ENCODE results near the gene CHST11. TPM values are rescaled to one million over a fixed set of nuclear protein-coding genes. Genes with fewer than 3 reads are reported as not detected.

CHST11 gene
- polyA plus RNA-seq, 1 donor (not counting 4 experiments of a cell fraction or from before 2014, with no cell fraction given): 11.9 TPM

GRCh38 chr12:104788840-104789271 is 332.1 kb downstream of the CHST11 start:
- Histone ChIP-seq H3K4me3 (ENCODE audit: control insufficient read depth in 2 of 3, extremely low read depth in 1 of 3, insufficient read depth in 2 of 3, low read depth in 1 of 3, low read length in 3 of 3) (no peak overlapping the region), H3K9ac (ENCODE audit: control insufficient read depth, extremely low read depth, insufficient read depth, low read length) (no peak overlapping the region), H3K9me3 (ENCODE audit: control insufficient read depth, low read depth, low read length) (no peaks in the 10 kb centered on the region), H4K20me1 (ENCODE audit: control insufficient read depth, extremely low read depth, insufficient read depth, low read length) (no peaks in the 10 kb centered on the region), H3K27ac (ENCODE audit: control insufficient read depth, insufficient read depth, low read length) (no peak overlapping the region), H3K36me3 (ENCODE audit: control insufficient read depth in 2 of 2, extremely low read depth in 1 of 2, insufficient read depth in 2 of 2, low read length in 2 of 2) (no peaks in the 10 kb centered on the region), H2AFZ (ENCODE audit: control insufficient read depth, low read length) (no peak overlapping the region), H3K4me1 (ENCODE audit: control insufficient read depth, extremely low read depth, insufficient read depth, low read length) (peaks cover 14% of the 10 kb centered on the region), H3K4me2 (ENCODE audit: control insufficient read depth, extremely low read depth, insufficient read depth, low read depth, low read length) (no peak overlapping the region), H3K27me3 (ENCODE audit: control insufficient read depth, extremely low read depth, insufficient read depth, low read length) (no peaks in the 10 kb centered on the region), H3K79me2 (ENCODE audit: control insufficient read depth, insufficient read depth, low read length) (no peaks in the 10 kb centered on the region), H3K9me1 (ENCODE audit: control insufficient read depth, extremely low read depth, insufficient read depth, low read length) (no peaks in the 10 kb centered on the region)
- no peak for DNase-seq (ENCODE audit: low read depth, low spot score)
- dilution Hi-C loops (cut with MboI; ENCODE audit: extremely low pct_ligation_motif_present, low sequenced_read_pairs): no loop called here
- TF ChIP-seq, protein P1, sequence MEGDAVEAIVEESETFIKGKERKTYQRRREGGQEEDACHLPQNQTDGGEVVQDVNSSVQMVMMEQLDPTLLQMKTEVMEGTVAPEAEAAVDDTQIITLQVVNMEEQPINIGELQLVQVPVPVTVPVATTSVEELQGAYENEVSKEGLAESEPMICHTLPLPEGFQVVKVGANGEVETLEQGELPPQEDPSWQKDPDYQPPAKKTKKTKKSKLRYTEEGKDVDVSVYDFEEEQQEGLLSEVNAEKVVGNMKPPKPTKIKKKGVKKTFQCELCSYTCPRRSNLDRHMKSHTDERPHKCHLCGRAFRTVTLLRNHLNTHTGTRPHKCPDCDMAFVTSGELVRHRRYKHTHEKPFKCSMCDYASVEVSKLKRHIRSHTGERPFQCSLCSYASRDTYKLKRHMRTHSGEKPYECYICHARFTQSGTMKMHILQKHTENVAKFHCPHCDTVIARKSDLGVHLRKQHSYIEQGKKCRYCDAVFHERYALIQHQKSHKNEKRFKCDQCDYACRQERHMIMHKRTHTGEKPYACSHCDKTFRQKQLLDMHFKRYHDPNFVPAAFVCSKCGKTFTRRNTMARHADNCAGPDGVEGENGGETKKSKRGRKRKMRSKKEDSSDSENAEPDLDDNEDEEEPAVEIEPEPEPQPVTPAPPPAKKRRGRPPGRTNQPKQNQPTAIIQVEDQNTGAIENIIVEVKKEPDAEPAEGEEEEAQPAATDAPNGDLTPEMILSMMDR (optimal IDR thresholded peaks at IDR 0.05 in 1 of 3, IDR thresholded peaks at IDR 0.05 in 1 of 3, conservative IDR thresholded peaks at IDR 0.05 in 1 of 3; ENCODE audit: extremely low read depth in 1 of 3, insufficient read depth in 2 of 3, low read length in 3 of 3): no peak
- no peak for TF ChIP-seq EZH2 (IDR thresholded peaks at IDR 0.05; ENCODE audit: low read length)
- FAIRE-seq: no peak

DNA sequence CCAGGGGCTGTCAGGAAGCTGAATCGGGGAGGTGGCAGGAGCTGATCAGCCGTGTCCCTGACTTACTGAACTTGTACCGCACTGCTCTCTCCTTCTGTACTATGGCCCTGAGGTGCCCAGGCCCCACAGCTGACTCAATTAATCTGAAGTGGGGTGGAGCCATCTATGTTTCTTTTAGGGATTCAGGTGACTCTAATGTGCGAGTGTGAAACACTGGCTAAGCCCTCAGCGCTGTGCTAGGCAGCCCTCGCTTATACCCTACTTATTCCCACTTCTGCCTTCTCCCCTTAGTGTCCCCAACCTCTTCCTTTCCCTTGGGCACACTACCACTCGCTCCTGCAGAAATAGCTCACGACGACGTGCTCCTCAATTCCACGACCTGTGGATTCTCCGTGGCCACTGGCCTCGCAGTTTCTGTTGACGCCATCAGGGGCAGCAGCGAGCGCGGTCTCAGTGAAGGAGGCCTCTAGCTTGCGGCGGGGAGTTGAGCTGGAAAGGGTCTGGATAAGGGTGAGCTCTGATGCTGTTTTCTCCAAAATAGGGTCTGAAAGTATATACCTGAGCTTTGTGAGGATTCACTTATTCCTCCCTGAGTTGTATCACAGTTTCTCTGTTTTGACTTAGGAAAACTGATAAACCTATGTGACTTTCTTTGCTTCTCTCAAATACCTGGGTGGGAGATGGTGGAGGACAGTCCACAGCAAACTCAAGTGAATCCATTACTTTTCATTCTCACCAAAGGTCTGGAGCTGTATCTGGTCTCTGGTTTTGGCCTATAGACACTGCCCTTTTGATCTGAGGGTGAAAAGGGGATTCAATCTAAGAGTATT is 333.8 kb downstream of the CHST11 start:
- H3K4me1 ChIP-seq (ENCODE audit: control insufficient read depth, extremely low read depth, insufficient read depth, low read length): peaks cover 14% of the 10 kb centered on the region
- H3K36me3 ChIP-seq (ENCODE audit: control insufficient read depth in 2 of 2, extremely low read depth in 1 of 2, insufficient read depth in 2 of 2, low read length in 2 of 2): no peaks in the 10 kb centered on the region
- H3K9me3 ChIP-seq (ENCODE audit: control insufficient read depth, low read depth, low read length): no peaks in the 10 kb centered on the region
- H3K27ac ChIP-seq (ENCODE audit: control insufficient read depth, insufficient read depth, low read length): no peak overlapping the region
- H4K20me1 ChIP-seq (ENCODE audit: control insufficient read depth, extremely low read depth, insufficient read depth, low read length): no peaks in the 10 kb centered on the region
- H3K4me2 ChIP-seq (ENCODE audit: control insufficient read depth, extremely low read depth, insufficient read depth, low read depth, low read length): no peak overlapping the region
- no peak for FAIRE-seq
- H3K4me3 ChIP-seq (ENCODE audit: control insufficient read depth in 2 of 3, extremely low read depth in 1 of 3, insufficient read depth in 2 of 3, low read depth in 1 of 3, low read length in 3 of 3): no peak overlapping the region
- no peak for DNase-seq (ENCODE audit: low read depth, low spot score)
- no peaks in the 10 kb centered on the region for H3K27me3 ChIP-seq (ENCODE audit: control insufficient read depth, extremely low read depth, insufficient read depth, low read length)
- TF ChIP-seq, protein P1 (optimal IDR thresholded peaks at IDR 0.05 in 1 of 3, IDR thresholded peaks at IDR 0.05 in 1 of 3, conservative IDR thresholded peaks at IDR 0.05 in 1 of 3; ENCODE audit: extremely low read depth in 1 of 3, insufficient read depth in 2 of 3, low read length in 3 of 3): peak; percentile 61 to 69 (median 67)
- no peak for TF ChIP-seq EZH2 (IDR thresholded peaks at IDR 0.05; ENCODE audit: low read length)
- no peak overlapping the region for H2AFZ ChIP-seq (ENCODE audit: control insufficient read depth, low read length)
- H3K9me1 ChIP-seq (ENCODE audit: control insufficient read depth, extremely low read depth, insufficient read depth, low read length): no peaks in the 10 kb centered on the region
- H3K79me2 ChIP-seq (ENCODE audit: control insufficient read depth, insufficient read depth, low read length): no peaks in the 10 kb centered on the region
- no peak overlapping the region for H3K9ac ChIP-seq (ENCODE audit: control insufficient read depth, extremely low read depth, insufficient read depth, low read length)
- dilution Hi-C loops (cut with MboI; ENCODE audit: extremely low pct_ligation_motif_present, low sequenced_read_pairs): no loop called here
